ENCODE data around the gene KXD1. TPM values are rescaled to one million over a fixed set of nuclear protein-coding genes. Genes with fewer than 3 reads are reported as not detected.
"Not testable (repeated sequence)": the region's sequence is repeated elsewhere in the genome, so short reads cannot be mapped to it uniquely, and the experiment has no call there.

Gene KXD1
- total and polyA plus RNA-seq, 5 experiments from 2014 or later = 68.3 to 97.9 (median 80.2) TPM

- DNase-seq = no peak
- Mint-ChIP-seq H3K27me3 (no peaks in the 10 kb centered on the region), H3K4me3 (peak overlapping the region; percentile 81 to 95 (median 90)), H3K27ac (peak overlapping the region; percentile 87 to 96 (median 94)), H3K4me1 (peaks cover 16 to 45% (median 33%) of the 10 kb centered on the region in 4 donors), H3K9me3 (no peaks in the 10 kb centered on the region), H3K36me3 (peaks cover 0 to 9% (median 0%) of the 10 kb centered on the region in 3 donors)
- peak; percentile 7 to 18 for ATAC-seq
- POLR2A ChIA-PET = interaction anchor here (0.6 to 5.4 kb wide), 22 partner anchors 10 to 332 kb away, joined by 3 to 107 read pairs (median 6); partner anchors contain the start of genes COPE, DDX49, ELL and FKBP8
These were observed 30.4 kb downstream of the KXD1 start for GRCh38 chr19:18587962-18588610.

- ATAC-seq = peak; percentile 74 to 78
- DNase-seq = peak; percentile 81 to 94 (median 88)
- POLR2A ChIA-PET = interaction anchor here (0.6 to 5.4 kb wide), 32 partner anchors 9 to 1373 kb away, joined by 3 to 107 read pairs (median 6); partner anchors contain the start of genes COPE, CRTC1, DDX49 and ELL
- Mint-ChIP-seq H3K9me3 (no peaks in the 10 kb centered on the region), H3K27me3 (no peaks in the 10 kb centered on the region), H3K36me3 (peaks cover 0 to 9% (median 0%) of the 10 kb centered on the region in 3 donors), H3K27ac (peak within 1 kb of the TSS; percentile 87 to 96 (median 94)), H3K4me3 (peak within 1 kb of the TSS; percentile 81 to 95 (median 90)), H3K4me1 (peaks cover 16 to 48% (median 35%) of the 10 kb centered on the region in 4 donors)
These were observed 31.1 kb downstream of the KXD1 start, which contains the start of gene REX1BD for GRCh38 chr19:18588611-18589379. Gene REX1BD (plus strand): TSS chr19:18588798. CDS start chr19:18588802, 4 bp downstream.

GRCh38 chr19:18589380-18590272 lies 32.0 kb downstream of the KXD1 start:
- Mint-ChIP-seq H3K9me3 (no peaks in the 10 kb centered on the region), H3K27me3 (no peaks in the 10 kb centered on the region), H3K4me3 (peak overlapping the region; percentile 81 to 95 (median 89)), H3K27ac (peak overlapping the region; percentile 74 to 96 (median 92)), H3K4me1 (peaks cover 17 to 50% (median 37%) of the 10 kb centered on the region in 4 donors), H3K36me3 (peaks cover 0 to 9% (median 0%) of the 10 kb centered on the region in 3 donors)
- DNase-seq (peak in 6 of 10 donors; percentile 59 to 84 (median 72)), ATAC-seq (peak; percentile 62 to 66)
- POLR2A ChIA-PET = interaction anchor here (0.5 to 5.4 kb wide), 34 partner anchors 8 to 1374 kb away, joined by 3 to 107 read pairs (median 6); partner anchors contain the start of genes COPE, CRTC1, DDX49 and ELL

GRCh38 chr19:18590273-18591272 lies 32.9 kb downstream of the KXD1 start:
- Mint-ChIP-seq H3K36me3 (peaks cover 0 to 9% (median 0%) of the 10 kb centered on the region in 3 donors), H3K4me3 (peak overlapping the region; percentile 80 to 93 (median 89)), H3K27me3 (no peaks in the 10 kb centered on the region), H3K9me3 (no peaks in the 10 kb centered on the region), H3K4me1 (peaks cover 22 to 52% (median 42%) of the 10 kb centered on the region in 4 donors), H3K27ac (peak overlapping the region in 9 of 10 donors; percentile 71 to 92 (median 85))
- no peak for ATAC-seq
- DNase-seq = peak in 1 of 10 donors; percentile 23
- POLR2A ChIA-PET = interaction anchor here (0.6 to 5.4 kb wide), 10 partner anchors 18 to 329 kb away, joined by 3 to 107 read pairs (median 7); partner anchors contain the start of genes COPE, DDX49, ELL and UBA52

GRCh38 chr19:18591735-18592385 lies 34.2 kb downstream of the KXD1 start:
- Mint-ChIP-seq H3K36me3 (peaks cover 0 to 9% (median 0%) of the 10 kb centered on the region in 3 donors), H3K4me1 (peaks cover 22 to 44% (median 40%) of the 10 kb centered on the region in 4 donors), H3K27me3 (no peaks in the 10 kb centered on the region), H3K27ac (peak overlapping the region in 1 of 10 donors; percentile 31), H3K4me3 (peak overlapping the region in 4 of 10 donors; percentile 14 to 63 (median 38)), H3K9me3 (no peaks in the 10 kb centered on the region)
- no peak for ATAC-seq
- POLR2A ChIA-PET = interaction anchor here (4.4 kb wide), 1 partner anchor 256 kb away, joined by 19 read pairs; no protein-coding TSS in a partner anchor
- no peak for DNase-seq

GRCh38 chr19:18592732-18593131 lies 35.1 kb downstream of the KXD1 start:
- not testable (repeated sequence) for H3K27me3 Mint-ChIP-seq, DNase-seq, H3K36me3 Mint-ChIP-seq, ATAC-seq, H3K9me3 Mint-ChIP-seq
- Mint-ChIP-seq H3K4me3 (peak overlapping the region in 4 of 10 donors; percentile 12 to 72 (median 27)), H3K27ac (peak overlapping the region in 3 of 10 donors; percentile 33 to 83 (median 40)), H3K4me1 (peaks cover 21 to 39% (median 37%) of the 10 kb centered on the region in 4 donors)
- POLR2A ChIA-PET = interaction anchor here (0.8 to 4.4 kb wide), 4 partner anchors 87 to 255 kb away, joined by 3 to 19 read pairs (median 7); no protein-coding TSS in a partner anchor

- Mint-ChIP-seq H3K27ac (peak overlapping the region in 9 of 10 donors; percentile 28 to 91 (median 69)), H3K27me3 (no peaks in the 10 kb centered on the region), H3K36me3 (peaks cover 0 to 9% (median 0%) of the 10 kb centered on the region in 3 donors), H3K4me1 (peaks cover 14 to 31% (median 30%) of the 10 kb centered on the region in 4 donors), H3K4me3 (peak overlapping the region in 9 of 10 donors; percentile 24 to 78 (median 58)), H3K9me3 (no peaks in the 10 kb centered on the region)
- ATAC-seq = no peak
- POLR2A ChIA-PET = interaction anchor here (0.5 to 4.4 kb wide), 8 partner anchors 22 to 447 kb away, joined by 3 to 19 read pairs (median 4); partner anchors contain the start of genes HOMER3 and UBA52
- no peak for DNase-seq
These were observed 35.9 kb downstream of the KXD1 start for GRCh38 chr19:18593367-18594095.

GRCh38 chr19:18594096-18594823 lies 36.6 kb downstream of the KXD1 start:
- peak overlapping the region; percentile 64 to 91 (median 79) for H3K4me3 Mint-ChIP-seq
- peak; percentile 66 to 85 (median 78) for DNase-seq
- peak; percentile 73 to 77 for ATAC-seq
- POLR2A ChIA-PET = interaction anchor here (0.5 to 4.4 kb wide), 6 partner anchors 18 to 446 kb away, joined by 3 to 19 read pairs (median 4); partner anchors contain the start of gene UBA52
- H3K27ac Mint-ChIP-seq = peak overlapping the region in 9 of 10 donors; percentile 40 to 89 (median 78)
- no peaks in the 10 kb centered on the region for H3K9me3 Mint-ChIP-seq
- peaks cover 14 to 31% (median 30%) of the 10 kb centered on the region in 4 donors for H3K4me1 Mint-ChIP-seq
- peaks cover 0 to 4% (median 0%) of the 10 kb centered on the region in 5 donors for H3K27me3 Mint-ChIP-seq
- H3K36me3 Mint-ChIP-seq = peaks cover 0 to 9% (median 0%) of the 10 kb centered on the region in 3 donors

Data from naive thymus-derived CD8-positive, alpha-beta T cell (primary cell).